EH (cell line): ENCODE measurements around the gene CLDN16.

ENCODE experiments used
- DNase-seq: peaks from one replicate; pipeline ENCODE4 v3.0.0-alpha.2; 2015; ENCODE audit warnings: low read depth

The CLDN16 gene

GRCh38 chr3:190442240-190442639 lies 54.3 kb downstream of the CLDN16 start:
- no peak for DNase-seq

GRCh38 chr3:190443257-190443656 lies 55.3 kb downstream of the CLDN16 start:
- DNase-seq: peak; percentile 25

GRCh38 chr3:190444006-190444405 lies 56.0 kb downstream of the CLDN16 start:
- no peak for DNase-seq

GRCh38 chr3:190444576-190445145 lies 56.7 kb downstream of the CLDN16 start:
- peak; percentile 47 for DNase-seq

- no peak for DNase-seq
These were observed 58.8 kb downstream of the CLDN16 start for GRCh38 chr3:190446573-190447279.

- DNase-seq: no peak
These were observed 60.3 kb downstream of the CLDN16 start for GRCh38 chr3:190448256-190448655.

- DNase-seq: no peak
These were observed 61.8 kb downstream of the CLDN16 start, which contains the start of gene TMEM207 for GRCh38 chr3:190449801-190450200. Gene TMEM207 (minus strand): TSS chr3:190449901. CDS start chr3:190449809, 92 bp downstream.

GRCh38 chr3:190455828-190456227 lies 67.9 kb downstream of the CLDN16 start:
- DNase-seq: no peak

- DNase-seq: no peak
These were observed 68.8 kb downstream of the CLDN16 start for GRCh38 chr3:190456770-190457169.

- DNase-seq: peak; percentile 38
These were observed 70.1 kb downstream of the CLDN16 start for GRCh38 chr3:190458040-190458439.
